ENCODE measurements around the gene NOL12. TPM values are rescaled to one million over a fixed set of nuclear protein-coding genes. Genes with fewer than 3 reads are reported as not detected.
"Not testable (repeated sequence)": the region's sequence is repeated elsewhere in the genome, so short reads cannot be mapped to it uniquely, and the experiment has no call there.

Gene NOL12
- total RNA-seq, 2 experiments from 2014 or later, result 49.9 to 53.3 TPM

DNA sequence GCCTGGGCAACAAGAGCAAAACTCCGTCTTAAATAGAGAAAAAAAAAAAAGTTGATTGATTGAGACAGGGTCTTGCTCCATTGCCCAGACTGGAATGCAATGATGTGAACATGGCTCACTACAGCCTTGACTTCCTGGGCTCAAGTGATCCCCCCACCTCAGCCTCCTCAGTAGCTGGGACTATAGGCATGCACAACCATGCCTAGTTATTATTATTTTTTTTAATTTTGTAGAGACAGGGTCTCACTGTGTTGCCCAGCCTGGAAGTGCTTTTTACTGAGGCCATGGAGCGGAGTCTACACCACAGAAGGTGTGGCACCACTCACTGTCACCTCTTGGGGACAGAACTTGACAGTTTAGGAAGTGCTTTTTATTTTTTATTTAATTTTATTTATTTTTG is 28.5 kb downstream of the NOL12 start:
- DNase-seq (no peak), ATAC-seq (no peak)
- H3K4me3 Mint-ChIP-seq, result no peak overlapping the region
- no peaks in the 10 kb centered on the region for H3K27me3 Mint-ChIP-seq
- H3K27ac Mint-ChIP-seq, result no peak overlapping the region
- peaks cover 6% of the 10 kb centered on the region for H3K4me1 Mint-ChIP-seq
- no peaks in the 10 kb centered on the region for H3K9me3 Mint-ChIP-seq (ENCODE audit: low read depth)
- CTCF ChIA-PET, result no interaction called here
- no peaks in the 10 kb centered on the region for H3K36me3 Mint-ChIP-seq

DNA sequence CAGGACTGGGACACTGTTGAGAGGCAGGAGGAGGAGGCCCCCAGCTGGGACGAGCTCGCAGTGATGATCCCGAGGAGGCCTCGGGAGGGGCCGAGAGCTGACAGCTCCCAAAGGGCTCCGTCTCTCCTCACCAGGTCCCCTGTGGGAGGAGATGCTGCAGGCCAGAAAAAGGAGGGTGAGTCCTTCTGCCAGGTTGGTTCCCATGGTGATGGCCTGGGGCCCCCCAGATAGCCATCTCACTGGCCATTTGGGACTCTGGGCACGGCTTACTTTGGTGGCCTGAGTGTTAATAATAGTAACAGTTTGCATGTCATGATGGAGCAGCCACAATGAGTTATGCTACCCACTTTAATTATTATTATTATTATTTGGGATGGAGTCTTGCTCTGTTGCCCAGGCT is 29.6 kb downstream of the NOL12 start:
- Mint-ChIP-seq H3K4me3 (no peak overlapping the region), H3K9me3 (ENCODE audit: low read depth) (no peaks in the 10 kb centered on the region), H3K4me1 (peaks cover 7% of the 10 kb centered on the region), H3K27me3 (no peaks in the 10 kb centered on the region), H3K27ac (no peak overlapping the region), H3K36me3 (no peaks in the 10 kb centered on the region)
- no peak for DNase-seq
- ATAC-seq, result no peak
- CTCF ChIA-PET, result no interaction called here

DNA sequence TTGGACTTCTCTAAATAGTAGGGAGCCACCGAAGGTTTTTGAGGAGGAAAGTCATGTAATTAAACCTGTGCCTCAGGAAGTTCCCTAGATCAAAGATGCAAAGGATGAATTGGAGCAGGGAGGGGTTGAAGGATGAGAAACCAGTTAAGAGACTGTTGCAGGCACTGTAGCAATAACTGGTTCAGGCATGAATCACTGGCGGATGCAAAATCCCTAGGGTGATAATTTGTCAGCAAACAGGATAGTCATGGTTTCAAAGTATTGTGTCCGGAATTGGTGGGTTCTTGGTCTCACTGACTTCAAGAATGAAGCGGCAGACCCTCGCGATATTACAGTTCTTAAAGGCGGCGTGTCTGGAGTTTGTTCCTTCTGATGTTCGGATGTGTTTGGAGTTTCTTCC is 30.6 kb downstream of the NOL12 start:
- no peaks in the 10 kb centered on the region for H3K27me3 Mint-ChIP-seq
- ATAC-seq (no peak), DNase-seq (no peak)
- H3K36me3 Mint-ChIP-seq, result no peaks in the 10 kb centered on the region
- H3K4me1 Mint-ChIP-seq, result peaks cover 7% of the 10 kb centered on the region
- no peak overlapping the region for H3K4me3 Mint-ChIP-seq
- no peaks in the 10 kb centered on the region for H3K9me3 Mint-ChIP-seq (ENCODE audit: low read depth)
- CTCF ChIA-PET, result no interaction called here
- H3K27ac Mint-ChIP-seq, result no peak overlapping the region

DNA sequence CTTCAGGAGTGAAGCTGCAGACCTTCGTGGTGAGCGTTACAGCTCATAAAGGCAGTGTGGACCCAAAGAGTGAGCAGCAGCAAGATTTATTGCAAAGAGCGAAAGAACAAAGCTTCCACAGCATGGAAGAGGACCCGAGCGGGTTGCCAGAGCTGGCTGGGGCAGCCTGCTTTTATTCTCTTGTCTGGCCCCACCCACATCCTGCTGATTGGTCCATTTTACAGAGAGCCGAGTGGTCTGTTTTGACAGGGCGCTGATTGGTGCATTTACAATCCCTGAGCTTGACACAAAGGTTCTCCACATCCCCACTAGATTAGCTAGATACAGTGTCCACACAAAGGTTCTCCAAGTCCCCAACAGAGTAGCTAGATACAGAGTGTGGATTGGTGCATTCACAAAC is 31.1 kb downstream of the NOL12 start:
- H3K9me3 Mint-ChIP-seq (ENCODE audit: low read depth); H3K4me1 Mint-ChIP-seq; CTCF ChIA-PET; H3K27me3 Mint-ChIP-seq; H3K4me3 Mint-ChIP-seq; DNase-seq; ATAC-seq; H3K27ac Mint-ChIP-seq; H3K36me3 Mint-ChIP-seq: not testable (repeated sequence)

DNA sequence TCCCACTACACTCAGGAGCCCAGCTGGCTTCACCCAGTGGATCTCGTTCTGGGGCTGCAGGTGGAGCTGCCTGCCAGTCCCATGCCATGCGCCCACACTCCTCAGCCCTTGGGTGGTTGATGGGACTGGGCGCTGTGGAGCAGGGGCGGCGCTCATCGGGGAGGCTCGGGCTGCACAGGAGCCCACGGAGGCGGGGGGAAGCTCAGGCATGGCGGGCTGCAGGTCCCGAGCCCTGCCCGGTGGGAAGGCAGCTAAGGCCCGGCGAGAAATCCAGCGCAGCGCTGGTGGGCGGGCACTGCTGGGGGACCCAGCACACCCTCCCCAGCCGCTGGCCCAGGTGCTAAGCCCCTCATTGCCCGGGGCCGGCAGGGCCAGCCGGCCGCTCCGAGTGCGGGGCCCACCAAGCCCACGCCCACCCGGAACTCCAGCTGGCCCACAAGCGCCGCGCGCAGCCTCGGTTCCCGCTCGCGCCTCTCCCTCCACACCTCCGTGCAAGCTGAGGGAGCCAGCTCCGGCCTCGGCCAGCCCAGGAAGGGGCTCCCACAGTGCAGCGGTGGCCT is 31.7 kb downstream of the NOL12 start:
- DNase-seq; H3K9me3 Mint-ChIP-seq (ENCODE audit: low read depth); H3K27me3 Mint-ChIP-seq; H3K4me1 Mint-ChIP-seq; H3K4me3 Mint-ChIP-seq; H3K27ac Mint-ChIP-seq; H3K36me3 Mint-ChIP-seq; ATAC-seq: not testable (repeated sequence)
- CTCF ChIA-PET, result interaction anchor here (0.6 kb wide), 1 partner anchor 111 kb away, joined by 3 read pairs; no protein-coding TSS in a partner anchor

DNA sequence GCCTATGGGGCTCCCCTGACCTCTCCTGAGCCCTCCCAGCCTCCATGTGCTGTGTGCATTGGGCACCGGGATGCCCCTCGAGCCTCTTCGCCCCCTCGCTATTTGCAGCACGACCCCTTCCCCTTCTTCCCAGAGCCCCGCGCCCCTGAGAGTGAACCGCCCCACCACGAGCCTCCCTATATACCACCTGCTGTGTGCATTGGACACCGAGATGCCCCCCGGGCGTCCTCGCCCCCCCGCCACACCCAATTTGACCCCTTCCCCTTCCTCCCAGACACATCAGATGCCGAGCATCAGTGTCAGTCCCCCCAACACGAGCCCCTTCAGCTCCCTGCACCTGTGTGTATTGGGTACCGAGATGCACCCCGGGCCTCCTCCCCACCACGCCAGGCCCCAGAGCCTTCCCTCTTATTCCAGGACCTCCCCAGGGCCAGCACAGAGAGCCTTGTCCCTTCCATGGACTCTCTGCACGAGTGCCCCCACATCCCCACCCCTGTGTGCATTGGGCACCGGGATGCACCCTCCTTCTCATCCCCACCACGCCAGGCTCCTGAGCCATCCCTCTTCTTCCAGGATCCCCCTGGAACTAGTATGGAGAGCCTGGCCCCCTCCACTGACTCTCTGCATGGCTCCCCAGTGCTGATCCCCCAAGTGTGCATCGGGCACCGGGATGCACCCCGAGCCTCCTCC is 39.6 kb downstream of the NOL12 start:
- Mint-ChIP-seq H3K4me1 (peaks cover 3% of the 10 kb centered on the region), H3K36me3 (no peaks in the 10 kb centered on the region), H3K27me3 (no peaks in the 10 kb centered on the region), H3K4me3 (no peak overlapping the region), H3K27ac (no peak overlapping the region), H3K9me3 (ENCODE audit: low read depth) (no peaks in the 10 kb centered on the region)
- no peak for DNase-seq
- CTCF ChIA-PET, result no interaction called here
- no peak for ATAC-seq

DNA sequence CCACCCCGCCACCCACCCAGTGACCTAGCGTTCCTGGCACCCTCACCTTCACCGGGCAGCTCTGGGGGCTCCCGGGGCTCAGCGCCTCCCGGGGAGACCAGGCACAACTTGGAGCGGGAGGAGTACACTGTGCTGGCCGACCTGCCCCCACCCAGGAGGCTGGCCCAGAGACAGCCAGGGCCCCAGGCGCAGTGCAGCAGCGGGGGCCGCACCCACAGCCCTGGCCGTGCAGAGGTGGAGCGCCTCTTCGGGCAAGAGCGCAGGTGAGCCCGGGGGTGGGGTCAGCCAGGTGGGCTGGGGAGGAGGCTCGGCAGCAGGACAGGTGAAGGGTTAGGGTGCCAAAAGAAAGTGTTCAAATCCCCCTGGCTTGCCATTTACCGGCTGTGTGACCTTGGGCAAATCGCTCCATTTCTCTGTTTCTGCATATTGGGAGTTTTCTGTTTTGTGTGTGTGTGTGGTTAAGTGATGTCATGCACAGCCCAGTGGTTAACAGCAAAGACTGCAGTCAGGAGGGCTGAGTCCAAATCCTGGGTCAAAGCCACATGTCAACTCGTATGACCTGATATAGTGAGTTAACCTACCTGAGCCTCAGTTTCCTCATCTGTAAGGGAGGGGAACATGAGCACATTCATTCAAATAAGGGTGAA is 40.2 kb downstream of the NOL12 start:
- no peak for DNase-seq
- CTCF ChIA-PET, result no interaction called here
- H3K27me3 Mint-ChIP-seq, result no peaks in the 10 kb centered on the region
- peaks cover 3% of the 10 kb centered on the region for H3K4me1 Mint-ChIP-seq
- no peaks in the 10 kb centered on the region for H3K36me3 Mint-ChIP-seq
- ATAC-seq, result no peak
- no peak overlapping the region for H3K4me3 Mint-ChIP-seq
- H3K27ac Mint-ChIP-seq, result no peak overlapping the region
- H3K9me3 Mint-ChIP-seq (ENCODE audit: low read depth), result no peaks in the 10 kb centered on the region

DNA sequence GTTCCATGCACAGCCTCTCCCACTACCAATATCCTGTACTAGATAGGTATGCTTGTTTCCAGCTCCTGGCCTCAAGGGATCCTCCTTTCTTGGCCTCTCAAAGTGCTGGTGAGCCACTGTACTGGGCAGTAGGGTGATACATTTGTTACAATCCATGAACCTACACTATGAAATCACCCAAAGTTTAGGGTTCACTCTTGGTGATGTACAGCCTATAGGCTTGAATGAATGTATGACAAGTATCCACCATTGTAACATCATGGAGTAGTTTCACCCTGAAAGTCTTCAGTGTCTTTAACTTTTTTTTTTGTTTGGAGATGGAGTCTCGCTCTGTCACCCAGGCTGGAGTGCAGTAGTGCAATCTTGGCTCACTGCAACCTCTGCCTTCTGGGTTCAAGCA is 42.5 kb downstream of the NOL12 start:
- ATAC-seq (no peak), DNase-seq (no peak)
- Mint-ChIP-seq H3K4me3 (no peak overlapping the region), H3K27ac (no peak overlapping the region), H3K27me3 (no peaks in the 10 kb centered on the region), H3K36me3 (no peaks in the 10 kb centered on the region), H3K9me3 (ENCODE audit: low read depth) (no peaks in the 10 kb centered on the region), H3K4me1 (peaks cover 3% of the 10 kb centered on the region)
- CTCF ChIA-PET, result interaction anchor here (0.9 to 1.5 kb wide), 2 partner anchors 32 to 90 kb away, joined by 3 read pairs; no protein-coding TSS in a partner anchor

DNA sequence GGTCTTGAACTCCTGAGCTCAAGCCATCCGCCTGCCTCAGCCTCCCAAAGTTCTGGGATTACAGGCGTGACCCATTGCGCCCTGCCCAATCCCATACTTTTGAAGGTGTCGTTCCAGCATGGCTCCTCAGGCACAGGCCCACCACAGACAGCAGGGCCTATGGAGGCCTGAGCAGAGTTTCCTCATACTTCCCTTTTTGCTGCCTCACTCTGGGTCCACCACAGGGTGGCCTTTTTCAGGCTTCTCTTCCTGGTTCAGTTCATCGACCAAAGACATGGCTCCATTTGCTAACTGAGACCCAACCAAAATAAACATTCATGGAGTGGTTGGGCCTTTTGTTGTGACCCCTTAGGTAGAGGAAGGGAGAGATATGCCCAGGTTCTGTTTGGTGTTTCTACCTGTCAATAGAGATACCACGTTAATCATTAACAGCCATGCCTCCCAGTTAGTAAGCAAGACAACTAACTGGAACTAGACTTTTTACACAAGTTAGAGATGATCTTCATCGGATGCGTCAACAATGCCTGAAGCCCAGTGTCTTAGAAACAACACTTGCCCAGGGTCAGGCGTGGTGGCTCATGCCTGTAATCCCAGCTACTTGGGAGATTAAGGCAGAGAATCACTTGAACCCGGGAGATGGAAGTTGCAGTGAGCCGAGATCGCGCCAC is 45.8 kb downstream of the NOL12 start:
- no peak for ATAC-seq
- H3K4me1 Mint-ChIP-seq, result no peaks in the 10 kb centered on the region
- CTCF ChIA-PET, result no interaction called here
- no peak overlapping the region for H3K27ac Mint-ChIP-seq
- no peaks in the 10 kb centered on the region for H3K9me3 Mint-ChIP-seq (ENCODE audit: low read depth)
- no peaks in the 10 kb centered on the region for H3K27me3 Mint-ChIP-seq
- no peaks in the 10 kb centered on the region for H3K36me3 Mint-ChIP-seq
- H3K4me3 Mint-ChIP-seq, result no peak overlapping the region
- no peak for DNase-seq

DNA sequence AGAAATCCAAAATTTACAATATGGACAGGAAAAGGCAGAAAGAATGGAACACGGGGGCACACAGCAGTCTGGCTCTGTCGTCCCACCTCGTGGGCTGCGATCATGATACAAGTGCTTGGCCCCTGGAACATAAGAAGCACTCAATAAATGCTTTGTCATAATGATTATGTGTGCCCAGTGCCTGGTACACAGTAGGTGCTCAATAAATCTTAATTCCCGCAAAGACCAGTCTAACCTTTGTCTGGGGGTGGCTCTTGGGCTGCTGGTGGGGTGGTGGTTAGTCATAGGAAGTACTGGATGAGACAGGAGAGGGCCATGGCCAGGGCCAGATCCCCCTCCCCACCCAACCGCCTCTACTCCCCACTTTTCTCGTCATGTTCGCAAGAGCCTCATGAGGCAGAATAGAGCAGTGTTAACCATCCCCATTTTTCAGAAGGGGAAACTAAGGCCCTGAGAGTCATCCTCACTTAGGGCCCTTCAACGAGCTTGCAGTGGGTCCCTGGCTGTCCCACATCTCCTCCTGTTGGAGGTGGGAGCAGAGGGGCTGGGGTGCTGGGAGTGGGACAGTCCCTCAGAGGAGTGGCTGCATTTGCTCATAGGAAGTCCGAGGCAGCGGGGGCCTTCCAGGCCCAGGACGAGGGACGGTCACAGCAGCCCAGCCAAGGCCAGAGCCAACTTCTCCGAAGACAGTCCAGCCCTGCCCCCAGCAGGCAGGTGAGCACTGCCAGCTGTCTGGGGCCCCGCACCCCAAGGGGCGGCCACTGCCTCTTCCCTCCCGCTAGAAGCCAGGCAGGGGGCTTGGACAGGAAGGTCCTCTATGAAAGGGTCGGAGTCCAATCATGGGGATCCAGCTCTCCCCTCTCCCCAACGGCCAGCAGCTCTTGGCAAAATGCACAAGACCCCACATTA is 46.8 kb downstream of the NOL12 start:
- Mint-ChIP-seq H3K36me3 (no peaks in the 10 kb centered on the region), H3K27ac (no peak overlapping the region), H3K9me3 (ENCODE audit: low read depth) (no peaks in the 10 kb centered on the region), H3K27me3 (no peaks in the 10 kb centered on the region), H3K4me3 (no peak overlapping the region), H3K4me1 (no peaks in the 10 kb centered on the region)
- DNase-seq (no peak), ATAC-seq (no peak)
- CTCF ChIA-PET, result no interaction called here

DNA sequence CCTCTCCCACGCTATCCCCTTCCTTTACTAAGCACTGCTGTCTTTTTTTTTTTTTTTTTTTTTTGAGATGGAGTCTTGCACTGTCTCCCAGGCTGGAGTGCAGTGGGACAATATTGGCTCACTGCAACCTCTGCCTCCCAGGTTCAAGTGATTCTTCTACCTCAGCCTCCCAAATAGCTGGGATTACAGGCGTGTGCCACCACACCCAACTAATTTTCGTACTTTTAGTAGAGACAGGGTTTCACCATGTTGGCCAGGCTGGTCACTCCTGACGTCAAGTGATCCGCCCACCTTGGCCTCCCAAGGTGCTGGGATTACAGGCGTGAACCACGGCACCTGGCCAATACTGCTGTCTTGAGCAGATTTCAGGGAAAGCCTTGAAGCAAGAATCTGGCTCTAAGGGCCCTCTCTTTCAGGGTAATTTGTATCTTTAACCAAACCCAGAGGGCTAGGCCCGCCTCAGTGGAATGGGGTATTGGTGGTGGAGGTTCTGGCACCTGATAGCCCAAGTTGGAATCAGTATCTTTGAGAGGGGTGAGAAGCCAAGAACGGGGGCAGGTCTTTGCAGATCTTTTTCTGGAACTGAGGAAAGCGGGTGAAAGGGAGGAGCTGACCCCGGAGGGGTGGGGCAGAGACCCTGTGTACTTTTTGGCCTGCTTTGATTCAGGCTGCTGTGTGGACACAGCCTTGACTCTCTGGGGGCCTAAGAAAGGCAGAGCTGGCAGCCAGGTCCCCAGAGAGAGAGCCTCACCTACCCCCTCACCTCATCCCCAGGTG is 47.7 kb downstream of the NOL12 start:
- no peaks in the 10 kb centered on the region for H3K9me3 Mint-ChIP-seq (ENCODE audit: low read depth)
- H3K4me1 Mint-ChIP-seq, result peaks cover under 1% of the 10 kb centered on the region
- no peak overlapping the region for H3K4me3 Mint-ChIP-seq
- H3K36me3 Mint-ChIP-seq, result peaks cover 1% of the 10 kb centered on the region
- DNase-seq (no peak), ATAC-seq (no peak)
- no peaks in the 10 kb centered on the region for H3K27me3 Mint-ChIP-seq
- H3K27ac Mint-ChIP-seq, result no peak overlapping the region
- CTCF ChIA-PET, result no interaction called here

DNA sequence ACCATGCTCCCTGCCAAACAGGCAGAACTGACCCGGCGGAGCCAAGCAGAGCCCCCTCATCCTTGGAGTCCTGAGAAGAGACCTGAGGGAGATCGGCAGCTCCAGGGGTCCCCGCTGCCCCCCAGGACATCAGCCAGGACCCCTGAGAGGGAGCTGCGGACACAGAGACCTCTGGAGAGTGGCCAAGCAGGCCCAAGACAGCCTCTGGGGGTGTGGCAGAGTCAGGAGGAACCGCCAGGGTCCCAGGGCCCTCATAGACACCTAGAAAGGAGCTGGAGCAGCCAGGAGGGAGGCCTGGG is 48.2 kb downstream of the NOL12 start:
- DNase-seq (no peak), ATAC-seq (no peak)
- CTCF ChIA-PET, result no interaction called here
- H3K27me3 Mint-ChIP-seq, result no peaks in the 10 kb centered on the region
- peaks cover 4% of the 10 kb centered on the region for H3K4me1 Mint-ChIP-seq
- no peak overlapping the region for H3K4me3 Mint-ChIP-seq
- no peaks in the 10 kb centered on the region for H3K9me3 Mint-ChIP-seq (ENCODE audit: low read depth)
- H3K36me3 Mint-ChIP-seq, result peaks cover 1% of the 10 kb centered on the region
- H3K27ac Mint-ChIP-seq, result no peak overlapping the region

DNA sequence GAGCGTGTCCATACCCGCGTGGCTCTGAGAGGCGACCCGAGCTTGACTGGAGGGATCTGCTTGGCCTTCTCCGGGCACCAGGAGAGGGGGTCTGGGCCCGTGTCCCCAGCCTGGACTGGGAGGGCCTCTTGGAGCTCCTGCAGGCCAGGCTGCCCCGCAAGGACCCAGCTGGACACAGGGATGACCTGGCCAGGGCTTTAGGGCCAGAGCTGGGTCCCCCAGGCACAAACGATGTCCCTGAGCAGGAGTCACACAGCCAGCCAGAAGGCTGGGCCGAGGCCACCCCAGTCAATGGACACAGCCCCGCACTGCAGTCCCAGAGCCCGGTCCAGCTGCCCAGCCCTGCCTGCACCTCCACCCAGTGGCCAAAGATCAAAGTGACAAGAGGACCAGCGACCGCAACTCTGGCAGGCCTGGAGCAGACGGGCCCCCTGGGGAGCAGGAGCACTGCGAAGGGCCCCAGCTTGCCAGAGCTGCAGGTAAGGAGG is 48.9 kb downstream of the NOL12 start:
- Mint-ChIP-seq H3K9me3 (ENCODE audit: low read depth) (no peaks in the 10 kb centered on the region), H3K36me3 (peaks cover 1% of the 10 kb centered on the region), H3K27me3 (no peaks in the 10 kb centered on the region), H3K4me3 (no peak overlapping the region), H3K27ac (no peak overlapping the region), H3K4me1 (peaks cover 4% of the 10 kb centered on the region)
- CTCF ChIA-PET, result no interaction called here
- ATAC-seq (no peak), DNase-seq (no peak)
